Colonic mucosa (tissue), 4 donors: ENCODE measurements around the gene S100A12. TPM values are rescaled to one million over a fixed set of nuclear protein-coding genes. Genes with fewer than 3 reads are reported as not detected.
"Not testable (repeated sequence)": the region's sequence is repeated elsewhere in the genome, so short reads cannot be mapped to it uniquely, and the experiment has no call there.

ENCODE experiments used
- DNase-seq: peaks from one replicate; pipeline ENCODE4 v3.0.0-alpha.2; 2020
- H3K27ac ChIP-seq: fragments of 200-600 bp; one replicate; pipeline ENCODE4 v1.8.0; 2021
- H3K27me3 ChIP-seq: fragments of 200-600 bp; one replicate; pipeline ENCODE4 v1.8.0; 2021
- H3K36me3 ChIP-seq: fragments of 200-600 bp; one replicate; pipeline ENCODE4 v1.8.0; 2021
- H3K4me1 ChIP-seq: fragments of 200-600 bp; one replicate; pipeline ENCODE4 v1.8.0; 2021; ENCODE audit warnings: mild to moderate bottlenecking
- H3K4me3 ChIP-seq: fragments of 200-600 bp; one replicate; pipeline ENCODE4 v1.8.0; 2021
- H3K9ac ChIP-seq, 2 donors: one replicate each; pipeline ENCODE4 v1.7.0; 2013; ENCODE audit warnings: control low read depth in 2 of 2, low read depth in 2 of 2, low read length in 2 of 2
- H3K9me3 ChIP-seq: fragments of 200-600 bp; one replicate; pipeline ENCODE4 v1.8.0; 2021
- CTCF ChIP-seq: fragments of 200-600 bp; IDR thresholded peaks from one replicate; pipeline ENCODE4 v1.8.0; 2022; ENCODE audit warnings: antibody characterized with exemption, mild to moderate bottlenecking
- intact Hi-C: fragments of 100-400 bp; cut with DNase I; formaldehyde crosslinking; loops from one replicate; pipeline ENCODE4 v1.14.1; 2022
- total RNA-seq, 2 donors: library from RNA; stranded (reverse); fragmentation: NEBNext Ultra II Directional in 1 of 2; extraction: Animal tissue kit (Norgen Biotek cat#: 25700) in 1 of 2; gene quantifications; one replicate each; pipeline ENCODE4 v1.2.1, GENCODE V29; 2021
- donor health status: healthy.
- donor health status: DM: no; HTN: no; CAD: no.
- donor health status: DM: no; HTN: no; CAD: no.

The S100A12 gene
- total RNA-seq, 2 donors from 2014 or later: not detected

DNA sequence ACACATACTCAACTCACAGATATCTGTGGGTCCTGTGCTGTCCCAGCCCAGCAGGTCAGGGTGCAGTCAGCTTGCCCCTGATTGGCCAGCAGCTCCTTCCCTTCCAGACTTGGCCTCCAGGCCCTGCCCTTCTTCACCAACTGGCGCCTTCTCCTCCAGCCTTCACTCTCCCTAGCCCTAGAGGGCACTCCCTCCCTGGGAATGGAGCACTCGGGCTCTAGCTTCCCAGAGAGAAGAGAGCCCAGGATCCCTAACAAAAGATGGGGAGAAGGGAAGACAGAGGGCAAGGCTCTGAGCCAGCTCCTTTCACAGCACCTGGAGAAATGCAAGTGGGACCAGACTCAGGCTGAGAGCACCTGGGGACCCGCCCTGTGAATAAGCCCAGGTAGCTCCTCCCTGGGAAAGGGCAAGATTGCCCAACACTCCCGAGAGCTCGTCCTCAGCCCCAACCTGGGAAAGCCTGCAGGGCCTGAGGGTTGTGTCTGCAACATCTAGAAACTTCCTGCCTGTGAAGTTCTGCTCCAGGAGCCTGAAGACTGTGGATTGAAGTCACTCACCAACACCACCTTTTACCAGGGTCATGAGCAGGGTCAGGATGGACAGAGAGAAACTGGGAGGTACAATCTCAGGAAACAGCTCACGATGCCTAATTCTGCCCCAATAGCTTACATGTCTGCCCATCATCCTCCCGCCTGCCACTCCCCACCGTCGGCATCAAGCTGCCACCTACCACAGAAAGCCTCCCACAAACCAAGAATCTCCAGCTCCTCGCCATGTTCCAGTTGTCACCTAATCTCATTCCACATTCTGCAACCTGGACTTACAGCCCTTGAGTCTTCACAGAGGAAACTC lies 26.7 kb downstream of the S100A12 start, which contains the start of gene PGLYRP4:
TSS of gene PGLYRP4 (minus strand) at position 331 of the 852 bp plus-strand sequence. CDS start 909 bp downstream, outside the sequence.
- no peaks in the 10 kb centered on the region for H3K4me1 ChIP-seq
- H3K27me3 ChIP-seq: no peaks in the 10 kb centered on the region
- peak; percentile 32 for DNase-seq
- intact Hi-C loops: no loop called here
- no peak within 1 kb of the TSS for H3K27ac ChIP-seq
- H3K9ac ChIP-seq: no peak within 1 kb of the TSS
- no peak for TF ChIP-seq CTCF
- H3K9me3 ChIP-seq: no peaks in the 10 kb centered on the region
- no peaks in the 10 kb centered on the region for H3K36me3 ChIP-seq
- H3K4me3 ChIP-seq: no peak within 1 kb of the TSS

GRCh38 chr1:153347856-153348255 lies 27.6 kb downstream of the S100A12 start:
- no peak overlapping the region for H3K4me3 ChIP-seq
- H3K4me1 ChIP-seq: no peaks in the 10 kb centered on the region
- TF ChIP-seq CTCF: no peak
- H3K9ac ChIP-seq: no peak overlapping the region
- no peaks in the 10 kb centered on the region for H3K27me3 ChIP-seq
- H3K27ac ChIP-seq: no peak overlapping the region
- no peaks in the 10 kb centered on the region for H3K36me3 ChIP-seq
- no peaks in the 10 kb centered on the region for H3K9me3 ChIP-seq
- intact Hi-C loops: no loop called here
- DNase-seq: peak; percentile 9

GRCh38 chr1:153347049-153347448 lies 28.4 kb downstream of the S100A12 start:
- H3K4me1 ChIP-seq, H3K4me3 ChIP-seq, H3K36me3 ChIP-seq, intact Hi-C loops, H3K9ac ChIP-seq, H3K27me3 ChIP-seq, H3K9me3 ChIP-seq, H3K27ac ChIP-seq, DNase-seq: not testable (repeated sequence)

DNA sequence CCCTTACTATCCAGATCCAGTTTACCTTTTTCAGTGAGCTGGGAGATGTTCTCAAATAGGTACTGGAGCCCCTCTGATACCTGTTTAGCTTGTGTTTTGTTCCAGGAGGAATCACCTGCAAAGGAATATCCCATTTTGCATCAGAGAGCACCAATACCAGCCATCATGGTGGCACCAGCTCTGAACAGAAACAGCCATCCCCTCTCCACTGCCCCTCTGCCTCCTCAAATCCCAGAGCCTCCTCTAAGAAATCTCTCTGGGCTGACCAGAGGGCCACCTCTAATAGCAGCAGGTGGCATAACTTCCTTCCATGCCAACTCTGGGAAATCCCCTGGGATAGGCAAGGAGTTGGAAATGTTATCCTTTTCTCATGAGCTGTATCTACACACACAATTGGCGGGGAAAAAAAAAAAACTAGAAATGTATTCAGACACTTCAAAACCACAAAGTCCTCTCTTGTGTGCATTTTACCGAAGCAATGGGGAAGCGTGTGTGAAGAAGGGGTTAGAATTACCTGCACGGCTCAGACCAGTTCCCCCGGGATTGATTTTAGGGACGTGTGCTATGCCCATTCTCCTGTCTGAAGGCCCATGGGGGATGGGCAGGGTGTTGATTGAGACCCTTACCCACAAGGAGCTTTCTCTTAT lies 29.2 kb downstream of the S100A12 start:
- Histone ChIP-seq H3K27ac (no peak overlapping the region), H3K27me3 (no peaks in the 10 kb centered on the region), H3K36me3 (no peaks in the 10 kb centered on the region), H3K9me3 (no peaks in the 10 kb centered on the region), H3K4me3 (no peak overlapping the region), H3K4me1 (no peaks in the 10 kb centered on the region), H3K9ac (no peak overlapping the region)
- intact Hi-C loops: no loop called here
- DNase-seq: peak; percentile 14
- TF ChIP-seq CTCF: no peak

DNA sequence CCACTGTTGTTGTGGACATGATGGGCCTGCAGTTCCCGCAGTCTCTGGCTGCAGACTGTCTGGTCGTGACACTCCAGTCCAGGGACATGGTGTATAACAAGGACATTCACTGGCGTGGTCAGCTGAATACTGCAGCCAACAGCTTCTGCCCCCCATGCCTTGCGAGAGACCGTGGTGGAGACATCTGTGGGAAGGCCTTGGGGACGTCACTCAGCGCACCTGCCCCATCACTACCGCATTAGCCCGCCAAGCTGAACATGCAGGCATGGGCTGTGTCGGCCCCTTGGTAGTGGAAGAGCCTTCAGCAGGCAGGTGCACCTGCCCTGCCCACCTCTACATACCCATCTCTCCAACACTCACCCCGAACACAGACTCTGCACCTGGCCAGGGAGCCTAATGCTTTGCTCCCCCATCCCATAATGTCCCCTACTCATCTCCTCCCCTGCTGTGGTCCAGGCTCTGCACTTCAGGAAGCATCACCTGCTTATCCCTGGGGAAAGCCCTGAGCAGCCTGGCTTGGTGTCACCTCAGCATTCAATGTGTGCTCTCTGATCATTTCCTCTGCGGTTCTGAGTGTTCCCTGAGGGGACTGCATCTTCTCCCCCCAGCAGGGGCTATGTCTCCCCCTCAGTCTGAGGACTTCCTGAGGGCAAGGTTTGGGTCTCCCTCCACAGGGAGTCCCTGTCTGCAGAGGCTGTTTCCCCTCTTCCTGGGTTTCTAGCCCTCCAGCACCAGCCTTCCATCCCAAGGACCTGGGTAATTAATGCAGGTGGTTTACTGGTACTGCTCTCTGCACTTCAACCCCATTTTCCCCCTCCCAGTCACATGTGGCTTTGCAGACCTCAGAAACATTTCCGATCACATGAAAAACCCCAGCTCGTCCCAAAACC lies 30.0 kb downstream of the S100A12 start:
- no peak for TF ChIP-seq CTCF
- no peaks in the 10 kb centered on the region for H3K4me1 ChIP-seq
- intact Hi-C loops: no loop called here
- peak; percentile 11 for DNase-seq
- no peak overlapping the region for H3K9ac ChIP-seq
- H3K36me3 ChIP-seq: no peaks in the 10 kb centered on the region
- no peak overlapping the region for H3K27ac ChIP-seq
- H3K27me3 ChIP-seq: no peaks in the 10 kb centered on the region
- H3K4me3 ChIP-seq: no peak overlapping the region
- no peaks in the 10 kb centered on the region for H3K9me3 ChIP-seq
